ENCODE data around the gene WDR5. TPM values are rescaled to one million over a fixed set of nuclear protein-coding genes. Genes with fewer than 3 reads are reported as not detected.

Gene WDR5
- total RNA-seq, 1 experiment from 2014 or later, result 76.4 TPM

GRCh38 chr9:134193912-134194535, 58.1 kb downstream of the WDR5 start:
- H3K27ac ChIP-seq (ENCODE audit: low read depth, low read length, poor library complexity, severe bottlenecking), result no peak overlapping the region
- H3K9me3 ChIP-seq (ENCODE audit: low read depth, low read length, poor library complexity, severe bottlenecking), result no peaks in the 10 kb centered on the region
- BruUV-seq (replicated peaks), result no TSS peak
- peaks cover 3% of the 10 kb centered on the region for H3K4me1 ChIP-seq (ENCODE audit: insufficient read depth, low read length, poor library complexity, severe bottlenecking)
- DNase-seq (ENCODE audit: low spot score), result no peak
- H3K36me3 ChIP-seq (ENCODE audit: insufficient read depth, low read length, poor library complexity, severe bottlenecking), result no peaks in the 10 kb centered on the region
- CTCF ChIA-PET, result no interaction called here
- no peak overlapping the region for H3K4me3 ChIP-seq (ENCODE audit: low read depth, low read length, poor library complexity, severe bottlenecking)
- TF ChIP-seq EZH2 (IDR thresholded peaks at IDR 0.05; ENCODE audit: borderline replicate concordance, low read depth, low read length, poor library complexity, severe bottlenecking) (no peak), CTCF (conservative IDR thresholded peaks at IDR 0.05; ENCODE audit: low read depth, low read length) (no peak)
- POLR2A ChIA-PET (ENCODE audit: low non-redundant PET), result no interaction called here
- no peaks in the 10 kb centered on the region for H3K27me3 ChIP-seq (replicated peaks; ENCODE audit: insufficient read depth, low read depth, low read length, poor library complexity)
- intact Hi-C loops (cut with micrococcal nuclease; ENCODE audit: unreplicated experiment), result no loop called here

- ChIA-PET CTCF (no interaction called here), POLR2A (ENCODE audit: low non-redundant PET) (no interaction called here)
- no peaks in the 10 kb centered on the region for H3K27me3 ChIP-seq (replicated peaks; ENCODE audit: insufficient read depth, low read depth, low read length, poor library complexity)
- H3K4me1 ChIP-seq (ENCODE audit: insufficient read depth, low read length, poor library complexity, severe bottlenecking), result no peaks in the 10 kb centered on the region
- no peaks in the 10 kb centered on the region for H3K36me3 ChIP-seq (ENCODE audit: insufficient read depth, low read length, poor library complexity, severe bottlenecking)
- DNase-seq (ENCODE audit: low spot score), result no peak
- TF ChIP-seq EZH2 (IDR thresholded peaks at IDR 0.05; ENCODE audit: borderline replicate concordance, low read depth, low read length, poor library complexity, severe bottlenecking), result no peak
- TF ChIP-seq CTCF (conservative IDR thresholded peaks at IDR 0.05; ENCODE audit: low read depth, low read length), result no peak
- no peaks in the 10 kb centered on the region for H3K9me3 ChIP-seq (ENCODE audit: low read depth, low read length, poor library complexity, severe bottlenecking)
- intact Hi-C loops (cut with micrococcal nuclease; ENCODE audit: unreplicated experiment), result no loop called here
- H3K4me3 ChIP-seq (ENCODE audit: low read depth, low read length, poor library complexity, severe bottlenecking), result no peak overlapping the region
- H3K27ac ChIP-seq (ENCODE audit: low read depth, low read length, poor library complexity, severe bottlenecking), result no peak overlapping the region
- no TSS peak for BruUV-seq (replicated peaks)
Measured at GRCh38 chr9:134195558-134195957, 59.7 kb downstream of the WDR5 start.

GRCh38 chr9:134196911-134197310, 61.0 kb downstream of the WDR5 start:
- H3K27me3 ChIP-seq (replicated peaks; ENCODE audit: insufficient read depth, low read depth, low read length, poor library complexity), result no peaks in the 10 kb centered on the region
- ChIA-PET CTCF (no interaction called here), POLR2A (ENCODE audit: low non-redundant PET) (no interaction called here)
- H3K9me3 ChIP-seq (ENCODE audit: low read depth, low read length, poor library complexity, severe bottlenecking), result no peaks in the 10 kb centered on the region
- TF ChIP-seq CTCF (conservative IDR thresholded peaks at IDR 0.05; ENCODE audit: low read depth, low read length) (no peak), EZH2 (IDR thresholded peaks at IDR 0.05; ENCODE audit: borderline replicate concordance, low read depth, low read length, poor library complexity, severe bottlenecking) (no peak)
- H3K27ac ChIP-seq (ENCODE audit: low read depth, low read length, poor library complexity, severe bottlenecking), result no peak overlapping the region
- no peak overlapping the region for H3K4me3 ChIP-seq (ENCODE audit: low read depth, low read length, poor library complexity, severe bottlenecking)
- no peaks in the 10 kb centered on the region for H3K4me1 ChIP-seq (ENCODE audit: insufficient read depth, low read length, poor library complexity, severe bottlenecking)
- H3K36me3 ChIP-seq (ENCODE audit: insufficient read depth, low read length, poor library complexity, severe bottlenecking), result no peaks in the 10 kb centered on the region
- DNase-seq (ENCODE audit: low spot score), result no peak
- intact Hi-C loops (cut with micrococcal nuclease; ENCODE audit: unreplicated experiment), result no loop called here
- no TSS peak for BruUV-seq (replicated peaks)

Data from A673 (cell line).